Stimulated activated CD8-positive, alpha-beta memory T cell treated with anti-CD3 and anti-CD28 coated beads, Interleukin-15, amount 100 ng/mL, for 24 hours (primary cell): Measurements from ENCODE around the gene LRRC75A.
"Not testable (repeated sequence)": the region's sequence is repeated elsewhere in the genome, so short reads cannot be mapped to it uniquely, and the experiment has no call there.

Experiments used
- DNase-seq: peaks from one replicate; pipeline ENCODE4 v3.0.0-alpha.2; 2020; ENCODE audit warnings: low read depth

Gene LRRC75A

GRCh38 chr17:16491703-16492612, at the start of gene LRRC75A:
Gene LRRC75A (minus strand): TSS chr17:16492193. CDS start chr17:16491990, 203 bp downstream.
- peak; percentile 25 for DNase-seq

DNA sequence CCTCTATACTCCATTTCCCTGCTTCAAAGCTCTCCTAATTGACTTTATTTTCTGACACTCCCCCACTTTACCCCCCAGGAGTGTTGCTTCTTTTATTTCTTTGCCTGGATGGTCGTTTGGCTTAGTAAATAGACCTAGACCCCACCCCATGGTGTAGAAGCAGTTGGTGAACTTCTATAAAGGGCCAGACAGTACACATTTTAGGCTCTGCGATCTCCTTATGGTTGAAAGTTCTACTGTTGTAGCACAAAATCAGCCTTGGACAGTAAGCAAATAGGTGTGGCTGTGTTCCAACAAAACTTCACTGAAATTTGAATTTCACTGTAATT, 45.1 kb upstream of the LRRC75A start:
- DNase-seq, result no peak

GRCh38 chr17:16534236-16534635, 42.2 kb upstream of the LRRC75A start:
- DNase-seq, result no peak

GRCh38 chr17:16529906-16530305, 37.9 kb upstream of the LRRC75A start:
- no peak for DNase-seq

GRCh38 chr17:16527298-16527697, 35.3 kb upstream of the LRRC75A start:
- DNase-seq, result no peak

GRCh38 chr17:16525556-16525955, 33.6 kb upstream of the LRRC75A start:
- not testable (repeated sequence) for DNase-seq

- DNase-seq, result no peak
Measured at GRCh38 chr17:16521070-16521727, 29.2 kb upstream of the LRRC75A start.

DNA sequence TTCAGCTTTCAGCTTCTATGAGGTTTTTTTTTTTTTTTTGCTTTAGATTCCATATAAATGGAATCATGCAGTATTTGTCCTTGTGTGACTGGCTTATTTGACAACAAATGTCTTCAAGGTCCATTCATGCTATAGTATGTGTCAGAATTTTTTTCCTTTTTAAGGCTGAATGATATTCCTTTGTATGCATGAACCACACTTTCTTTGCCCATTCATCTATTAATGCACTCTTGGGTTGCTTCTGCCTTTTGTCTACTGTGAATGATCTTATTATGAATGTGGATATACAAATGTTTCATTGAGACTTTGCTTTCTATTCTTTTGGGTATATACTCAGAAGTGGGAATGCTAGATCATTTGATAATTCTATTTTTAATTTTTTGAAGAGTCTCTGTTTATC, 27.0 kb upstream of the LRRC75A start:
- no peak for DNase-seq

- no peak for DNase-seq
Measured at GRCh38 chr17:16517477-16517876, 25.5 kb upstream of the LRRC75A start.

DNA sequence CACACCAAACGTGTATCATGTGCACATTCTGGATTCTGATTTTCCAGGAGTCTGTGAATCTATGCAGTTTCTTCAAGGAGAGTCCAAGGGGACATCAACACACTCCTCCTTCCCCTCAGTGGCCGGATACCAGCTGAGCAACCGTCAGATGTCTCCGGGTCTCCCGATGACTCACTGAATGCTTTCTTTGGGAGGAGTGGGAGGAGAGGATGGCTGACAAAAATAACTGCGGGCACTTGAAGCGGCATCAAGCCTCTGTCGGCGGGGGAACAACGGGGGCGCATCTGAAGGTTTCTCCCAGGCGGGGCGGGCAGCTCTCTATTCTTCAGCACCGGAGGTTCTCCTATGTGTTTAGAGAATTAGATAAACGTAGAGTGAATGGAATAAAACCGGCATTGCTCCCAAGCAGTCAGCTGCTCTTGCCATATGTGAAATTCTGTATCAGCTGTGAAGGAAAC, 24.6 kb upstream of the LRRC75A start:
- no peak for DNase-seq

- no peak for DNase-seq
Measured at GRCh38 chr17:16515933-16516332, 23.9 kb upstream of the LRRC75A start.

GRCh38 chr17:16513873-16514272, 21.9 kb upstream of the LRRC75A start:
- DNase-seq, result no peak

- no peak for DNase-seq
Measured at GRCh38 chr17:16512011-16512410, 20.0 kb upstream of the LRRC75A start.

DNA sequence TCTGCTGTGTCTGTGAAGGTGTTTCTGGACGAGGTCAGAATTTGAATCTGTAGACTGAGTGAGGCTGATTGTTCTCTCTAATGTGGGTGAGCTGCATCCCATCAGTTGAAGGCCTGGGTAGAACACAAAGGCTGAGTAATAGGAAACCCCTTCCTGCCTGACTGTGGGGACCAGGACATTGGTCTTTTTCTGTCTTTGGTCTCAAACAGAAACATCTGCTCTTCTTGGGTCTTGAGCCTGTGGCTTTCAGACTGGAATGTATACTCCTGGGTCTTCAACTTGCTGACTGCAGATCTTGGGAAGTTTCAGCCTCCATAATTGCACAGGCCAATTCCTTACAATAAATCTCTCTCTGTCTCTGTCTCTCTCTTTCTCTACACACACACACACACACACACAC, 19.6 kb upstream of the LRRC75A start:
- DNase-seq, result no peak

DNA sequence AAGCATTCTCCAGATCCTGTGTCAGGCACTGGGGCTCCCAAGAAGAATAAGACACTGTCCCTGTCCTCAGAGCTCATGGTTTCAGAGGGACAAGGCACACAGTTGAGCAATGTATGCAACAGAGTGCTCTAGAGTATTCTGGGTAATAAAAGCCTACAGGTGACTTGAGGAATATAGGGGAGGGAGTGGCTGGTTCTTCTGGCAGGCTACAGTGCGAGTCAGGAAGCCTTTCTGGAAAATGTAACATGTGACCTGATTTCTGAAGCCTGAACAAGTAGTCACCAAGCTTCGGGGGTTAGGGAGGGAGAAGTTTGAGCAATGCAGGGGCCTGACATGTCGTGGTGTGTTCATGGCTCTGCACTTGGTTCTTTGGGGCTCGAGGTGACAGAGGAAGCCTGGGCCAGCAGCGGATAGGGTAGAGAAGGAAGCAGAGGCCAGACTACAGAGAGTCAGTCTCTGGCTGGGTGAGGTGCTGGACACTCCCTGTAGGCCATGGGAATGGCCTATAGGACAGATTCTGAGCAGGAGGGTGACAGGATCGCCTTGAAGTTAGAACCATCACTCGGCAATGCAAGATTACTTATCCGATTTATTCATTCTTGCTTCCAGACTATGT, 16.0 kb upstream of the LRRC75A start:
- no peak for DNase-seq

DNA sequence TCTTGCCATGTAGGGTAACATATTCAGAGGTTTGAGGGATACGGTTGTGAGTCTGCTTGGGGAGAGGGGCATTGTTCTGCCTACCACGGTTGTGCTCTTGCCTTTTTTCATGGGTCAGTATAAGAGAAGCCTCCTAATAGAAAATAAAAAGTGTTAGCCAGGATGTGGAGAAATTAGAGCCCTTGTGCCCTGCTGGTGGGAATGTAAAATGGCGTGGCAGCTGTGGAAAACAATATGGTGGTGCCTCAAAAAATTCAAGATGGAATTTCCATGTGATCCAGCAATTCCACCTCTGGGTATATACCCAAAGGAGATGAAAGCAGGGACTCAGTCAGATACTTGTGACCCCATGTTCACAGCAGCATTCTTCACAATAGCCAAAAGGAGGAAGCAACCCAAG, 14.2 kb upstream of the LRRC75A start:
- DNase-seq, result no peak

- no peak for DNase-seq
Measured at GRCh38 chr17:16504984-16505383, 13.0 kb upstream of the LRRC75A start.

DNA sequence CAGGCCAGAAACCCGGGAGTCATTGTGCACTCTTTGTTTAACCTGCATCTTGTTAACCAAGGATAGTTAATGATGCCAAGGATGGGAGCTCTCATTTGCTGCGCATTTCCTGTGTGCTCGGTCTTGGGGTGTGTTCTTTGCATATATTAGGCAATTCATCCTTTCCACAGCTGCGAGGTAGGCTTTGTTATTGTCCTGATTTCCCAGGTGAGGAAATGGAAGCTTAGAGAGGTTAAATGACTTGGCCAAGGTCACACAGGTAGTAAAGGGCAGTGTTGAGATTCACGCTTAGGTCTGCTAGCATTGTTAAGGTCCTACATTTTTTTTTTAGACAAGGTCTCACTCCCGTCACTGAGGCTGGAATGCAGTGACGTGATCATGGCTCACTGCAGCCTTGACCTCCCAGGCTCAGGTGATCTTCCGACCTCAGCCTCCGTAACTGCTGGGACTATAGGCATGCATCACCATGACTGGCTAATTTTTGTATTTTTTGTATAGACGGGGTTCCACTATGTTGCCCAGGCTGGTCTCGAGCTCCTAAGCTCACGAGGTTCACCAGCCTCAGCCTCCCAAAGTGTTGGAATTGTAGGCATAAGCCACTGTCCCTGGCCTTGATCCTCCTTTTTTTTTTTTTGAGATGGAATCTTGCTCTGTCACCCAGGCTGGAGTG, 5.0 kb upstream of the LRRC75A start:
- no peak for DNase-seq

- no peak for DNase-seq
Measured at GRCh38 chr17:16495980-16496819, 4.2 kb upstream of the LRRC75A start.

- no peak for DNase-seq
Measured at GRCh38 chr17:16495561-16495960, 3.6 kb upstream of the LRRC75A start.

DNA sequence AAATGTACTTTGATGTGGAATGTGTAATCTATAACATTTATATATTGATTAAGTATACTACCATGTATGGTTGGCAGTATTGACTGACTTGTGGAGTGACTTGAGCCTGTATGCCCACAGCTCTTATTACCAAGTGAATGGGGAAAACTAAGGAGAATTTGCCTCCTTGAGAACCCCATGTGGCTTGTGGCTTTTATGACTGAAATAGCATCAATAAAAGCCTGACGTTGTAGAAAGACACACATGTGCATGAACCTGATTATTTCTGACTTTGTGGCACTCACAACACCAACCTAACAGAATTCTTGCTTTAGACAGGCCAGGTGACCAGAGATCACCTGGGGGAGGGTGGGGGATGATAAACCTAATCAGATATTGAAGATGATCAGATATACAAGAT, 2.1 kb upstream of the LRRC75A start:
- DNase-seq, result no peak
